GM23248 (cell line): ENCODE measurements around the gene ZNF22. TPM values are rescaled to one million over a fixed set of nuclear protein-coding genes. Genes with fewer than 3 reads are reported as not detected.

ENCODE experiments used
- DNase-seq: peaks from one replicate; pipeline ENCODE4 v3.0.0-alpha.2; 2015
- H2AFZ ChIP-seq: fragments of 200-600 bp; sonication (generic); 2 replicates; pipeline ENCODE4 v1.6.1; 2016; ENCODE audit warnings: antibody characterized with exemption
- H3F3A ChIP-seq: fragments of 200-600 bp; sonication (generic); 2 replicates; pipeline ENCODE4 v1.6.1; 2016; ENCODE audit warnings: mild to moderate bottlenecking, antibody characterized with exemption, mixed run types; ENCODE audit not compliant: insufficient read depth
- H3K27ac ChIP-seq: fragments of 200-600 bp; sonication (generic); 2 replicates; pipeline ENCODE4 v1.5.1; 2016; ENCODE audit warnings: mild to moderate bottlenecking
- H3K27me3 ChIP-seq: fragments of 200-600 bp; sonication (generic); replicated peaks from 2 replicates; pipeline ENCODE4 v1.6.1; 2016; ENCODE audit warnings: mild to moderate bottlenecking; ENCODE audit not compliant: insufficient read depth
- H3K36me3 ChIP-seq: fragments of 200-600 bp; sonication (generic); 2 replicates; pipeline ENCODE4 v1.6.1; 2016; ENCODE audit warnings: low read depth, mild to moderate bottlenecking
- H3K4me1 ChIP-seq: fragments of 200-600 bp; sonication (generic); 2 replicates; pipeline ENCODE4 v1.6.1; 2016; ENCODE audit warnings: mild to moderate bottlenecking; ENCODE audit not compliant: insufficient read depth
- H3K4me2 ChIP-seq: fragments of 200-600 bp; sonication (generic); one replicate; pipeline ENCODE4 v1.6.1; 2016; ENCODE audit warnings: mild to moderate bottlenecking; ENCODE audit not compliant: unreplicated experiment
- H3K4me3 ChIP-seq: fragments of 200-600 bp; sonication (generic); 2 replicates; pipeline ENCODE4 v1.5.1; 2016; ENCODE audit warnings: mild to moderate bottlenecking
- H3K79me2 ChIP-seq: fragments of 200-600 bp; sonication (generic); 2 replicates; pipeline ENCODE4 v1.6.1; 2016; ENCODE audit warnings: mild to moderate bottlenecking; ENCODE audit not compliant: insufficient read depth
- H3K9ac ChIP-seq: fragments of 200-600 bp; sonication (generic); 2 replicates; pipeline ENCODE4 v1.6.1; 2016; ENCODE audit warnings: mild to moderate bottlenecking
- H3K9me2 ChIP-seq: fragments of 200-600 bp; sonication (generic); 2 replicates; pipeline ENCODE4 v1.6.1; 2016; ENCODE audit warnings: mixed run types, mild to moderate bottlenecking, moderate library complexity; ENCODE audit not compliant: insufficient read depth
- H3K9me3 ChIP-seq: fragments of 200-600 bp; sonication (generic); one replicate; pipeline ENCODE4 v1.6.1; 2017; ENCODE audit warnings: low read depth
- H4K20me1 ChIP-seq: fragments of 200-600 bp; sonication (generic); 2 replicates; pipeline ENCODE4 v1.6.0; 2016; ENCODE audit not compliant: insufficient read depth
- EZH2 ChIP-seq: fragments of 200-600 bp; sonication (generic); IDR thresholded peaks from 2 replicates; pipeline ENCODE4 v1.6.1; 2018; ENCODE audit warnings: antibody characterized with exemption, mild to moderate bottlenecking; ENCODE audit not compliant: insufficient read depth, poor library complexity, severe bottlenecking
- EZH2phosphoT487 ChIP-seq: fragments of 200-600 bp; sonication (generic); IDR thresholded peaks from 2 replicates; pipeline ENCODE4 v1.6.1; 2018; ENCODE audit warnings: antibody characterized with exemption, moderate library complexity, mild to moderate bottlenecking, low read depth; ENCODE audit not compliant: insufficient read depth
- WGBS, 2 experiments: methylation state at CpG; one replicate each; pipeline ENCODE4 v1.1.6; 2015 to 2017; ENCODE audit warnings: low lambda C conversion rate in 2 of 2, low coverage in 1 of 2; ENCODE audit errors: missing lambda C conversion rate in 2 of 2; 5-methylcytosine and 5-hydroxymethylcytosine counted together
- in situ Hi-C: fragments of 300-500 bp; cut with MboI; formaldehyde crosslinking; loops from 2 replicates; pipeline ENCODE4 v1.15.0; 2020
- polyA plus RNA-seq: library from polyadenylated mRNA; unstranded; fragments of >200 nt; fragmentation: Nextera tagmentation; extraction: Ambion mirVana; gene quantifications from 2 replicates; pipeline ENCODE4 v1.2.1, GENCODE V29; 2016
- total RNA-seq: library from RNA; depleted of rRNA; stranded (reverse); fragments of >200 nt; shearing (Covaris generic); gene quantifications from 2 replicates; pipeline ENCODE4 v1.2.3, GENCODE V29; 2014

The ZNF22 gene
- total and polyA plus RNA-seq, 2 experiments from 2014 or later, result 15.5 to 17.3 TPM

GRCh38 chr10:44986179-44986578 lies 14.5 kb upstream of the ZNF22 start:
- in situ Hi-C loops, result loop anchor here (25.0 kb wide), 1 partner anchor 1324 kb away; no protein-coding TSS in a partner anchor

GRCh38 chr10:44986670-44987069 lies 14.1 kb upstream of the ZNF22 start:
- Histone ChIP-seq H3K36me3 (no peaks in the 10 kb centered on the region), H2AFZ (no peak overlapping the region), H3K4me3 (no peak overlapping the region), H3K9ac (no peak overlapping the region), H3K9me2 (no peaks in the 10 kb centered on the region), H3K9me3 (no peaks in the 10 kb centered on the region), H3K79me2 (no peaks in the 10 kb centered on the region), H3F3A (0 out of 2 replicates have a peak, but pooled peaks cover 3% of the 10 kb centered on the region), H4K20me1 (no peaks in the 10 kb centered on the region), H3K27ac (no peak overlapping the region), H3K4me1 (peaks cover 10% of the 10 kb centered on the region), H3K4me2 (no peak overlapping the region), H3K27me3 (no peaks in the 10 kb centered on the region)
- TF ChIP-seq EZH2phosphoT487 (no peak), EZH2 (no peak)
- 43 to 45% methylated on average over 3 of the region's 3 CpGs for WGBS, 2 experiments
- DNase-seq, result no peak
- in situ Hi-C loops, result loop anchor here (25.0 kb wide), 1 partner anchor 1324 kb away; no protein-coding TSS in a partner anchor

More at GRCh38 chr10:44986179-44986578, 14.5 kb upstream of the ZNF22 start:
- no peak overlapping the region for H3K27ac ChIP-seq
- H3K27me3 ChIP-seq, result no peaks in the 10 kb centered on the region
- no peaks in the 10 kb centered on the region for H3K36me3 ChIP-seq
- no peaks in the 10 kb centered on the region for H3K79me2 ChIP-seq
- H3K9me2 ChIP-seq, result no peaks in the 10 kb centered on the region
- H3K9me3 ChIP-seq, result no peaks in the 10 kb centered on the region
- no peak overlapping the region for H2AFZ ChIP-seq
- no peak overlapping the region for H3K4me3 ChIP-seq
- TF ChIP-seq EZH2phosphoT487, result no peak
- no peak for TF ChIP-seq EZH2
- no peak overlapping the region for H3K4me2 ChIP-seq
- DNase-seq, result no peak
- H4K20me1 ChIP-seq, result no peaks in the 10 kb centered on the region
- H3F3A ChIP-seq, result 0 out of 2 replicates have a peak, but pooled peaks cover 7% of the 10 kb centered on the region
- H3K4me1 ChIP-seq, result peaks cover 13% of the 10 kb centered on the region
- WGBS, 2 experiments, result 48 to 54% methylated on average over 3 of the region's 3 CpGs
- no peak overlapping the region for H3K9ac ChIP-seq

DNA sequence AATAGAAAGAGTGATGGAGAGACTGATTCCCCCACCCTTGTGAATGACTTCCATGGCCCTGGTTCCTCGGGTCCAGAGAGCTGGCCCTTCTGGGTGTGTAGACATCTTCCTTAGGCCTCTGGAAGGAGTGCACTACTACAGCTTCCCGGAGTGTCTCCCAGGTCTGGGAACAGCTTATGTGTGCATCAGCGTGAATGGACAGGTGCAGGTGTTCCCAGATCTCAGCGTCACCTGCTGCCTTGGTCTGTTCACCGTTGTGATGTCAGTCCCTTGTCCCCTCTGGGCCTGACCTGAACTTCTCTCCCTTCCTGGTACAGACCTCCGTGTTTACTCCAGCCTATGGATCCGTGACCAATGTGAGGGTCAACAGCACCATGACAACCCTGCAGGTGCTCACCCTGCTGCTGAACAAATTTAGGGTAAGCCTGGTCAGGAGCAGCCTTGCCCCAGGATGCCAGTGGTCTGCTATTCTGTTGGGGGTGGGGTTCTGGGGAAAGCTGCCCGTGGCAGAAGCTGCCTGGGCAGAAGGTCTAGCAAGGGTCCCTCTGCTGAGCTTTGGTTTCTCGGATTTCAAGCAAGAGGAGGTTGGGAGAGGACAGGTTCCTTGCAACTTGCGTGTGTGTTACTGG lies 11.7 kb upstream of the ZNF22 start:
- no peak overlapping the region for H3K4me3 ChIP-seq
- no peak overlapping the region for H3K27ac ChIP-seq
- no peak overlapping the region for H3K4me2 ChIP-seq
- H3K9me2 ChIP-seq, result no peaks in the 10 kb centered on the region
- H3K9ac ChIP-seq, result no peak overlapping the region
- WGBS, 2 experiments, result 90 to 91% methylated on average over 10 of the region's 10 CpGs
- no peaks in the 10 kb centered on the region for H3F3A ChIP-seq
- peaks cover 6% of the 10 kb centered on the region for H3K4me1 ChIP-seq
- no peaks in the 10 kb centered on the region for H3K79me2 ChIP-seq
- no peak for DNase-seq
- H4K20me1 ChIP-seq, result no peaks in the 10 kb centered on the region
- no peaks in the 10 kb centered on the region for H3K27me3 ChIP-seq
- TF ChIP-seq EZH2 (no peak), EZH2phosphoT487 (no peak)
- no peaks in the 10 kb centered on the region for H3K9me3 ChIP-seq
- H3K36me3 ChIP-seq, result no peaks in the 10 kb centered on the region
- in situ Hi-C loops, result loop anchor here (25.0 kb wide), 1 partner anchor 1327 kb away; no protein-coding TSS in a partner anchor
- H2AFZ ChIP-seq, result no peak overlapping the region

- in situ Hi-C loops, result loop anchor here (25.0 kb wide), 1 partner anchor 1327 kb away; no protein-coding TSS in a partner anchor
- WGBS, 2 experiments, result 86 to 90% methylated on average over 14 of the region's 14 CpGs
- no peaks in the 10 kb centered on the region for H3K9me3 ChIP-seq
Measured at GRCh38 chr10:44989597-44990301, 11.0 kb upstream of the ZNF22 start.

More at GRCh38 chr10:44989597-44990301, 11.0 kb upstream of the ZNF22 start:
- no peaks in the 10 kb centered on the region for H4K20me1 ChIP-seq
- no peak overlapping the region for H3K4me2 ChIP-seq
- H3K79me2 ChIP-seq, result no peaks in the 10 kb centered on the region
- peaks cover 12% of the 10 kb centered on the region for H3K4me1 ChIP-seq
- no peak overlapping the region for H3K9ac ChIP-seq
- H3K27ac ChIP-seq, result no peak overlapping the region
- no peaks in the 10 kb centered on the region for H3K9me2 ChIP-seq
- H3K36me3 ChIP-seq, result no peaks in the 10 kb centered on the region
- no peaks in the 10 kb centered on the region for H3F3A ChIP-seq
- no peak overlapping the region for H3K4me3 ChIP-seq
- TF ChIP-seq EZH2, result no peak
- no peak for DNase-seq
- no peak overlapping the region for H2AFZ ChIP-seq
- no peaks in the 10 kb centered on the region for H3K27me3 ChIP-seq
